HepG2 (cell line): ENCODE results near the gene PLCB1. TPM values are rescaled to one million over a fixed set of nuclear protein-coding genes. Genes with fewer than 3 reads are reported as not detected.

Source experiments
- ATAC-seq: fragments of 200-7000 bp; cut with Tn5 transposase; 3 replicates; pipeline ENCODE4 v1.9.1; 2020; ENCODE audit warnings: mild to moderate bottlenecking, moderate library complexity
- BruUV-seq: library from RNA; stranded (reverse); fragments of 400-500 nt; replicated peaks from 2 replicates; lab custom pipeline; 2021; lab: Mats Ljungman, UMichigan
- CTCF ChIA-PET: fragments of 300-600 bp; formaldehyde crosslinking; extraction: SDS; loops from one replicate; lab custom pipeline; 2021; ENCODE audit warnings: low total read pairs, inconsistent platforms, low intra/inter-chr PET ratio; lab: Yijun Ruan, JAX
- POLR2A ChIA-PET: fragments of 350-600 bp; sonication (Branson Sonifier 250); formaldehyde crosslinking; loops from one replicate; lab custom pipeline; 2020; ENCODE audit warnings: antibody characterized with exemption, inconsistent platforms; lab: Yijun Ruan, JAX
- DNase-seq: peaks from one replicate; pipeline ENCODE4 v3.0.0-alpha.2; 2015; ENCODE audit warnings: low spot score
- FAIRE-seq: peaks from 3 replicates; lab custom pipeline; 2011; peaks lifted over from hg19 to GRCh38; lab: Jason Lieb, UNC
- H2AFZ ChIP-seq: one replicate; pipeline ENCODE4 v1.6.1; 2011; ENCODE audit warnings: low read length, inconsistent platforms
- H3K27ac ChIP-seq: fragments of 300-600 bp; 3 replicates; pipeline ENCODE4 v1.8.0; 2011; ENCODE audit warnings: mixed run types, mild to moderate bottlenecking, mixed read lengths, low read length, inconsistent platforms; ENCODE audit not compliant: insufficient read depth; ENCODE audit errors: extremely low read length
- H3K27me3 ChIP-seq, 2 experiments: fragments of 200-600 bp in 1 of 2; 2 replicates in 1 of 2; 3 replicates in 1 of 2; pipeline versions ENCODE4 v1.6.0 to v1.8.0; 2011; ENCODE audit warnings: low read length in 2 of 2, mild to moderate bottlenecking in 2 of 2, moderate library complexity in 2 of 2, inconsistent platforms in 1 of 2; ENCODE audit not compliant: insufficient read depth in 2 of 2, control insufficient read depth in 1 of 2
- H3K36me3 ChIP-seq, 2 experiments: fragments of 200-600 bp in 1 of 2; replicated peaks in 1 of 2; 2 replicates in 1 of 2; 3 replicates in 1 of 2; pipeline versions ENCODE4 v1.5.1 to v1.8.0; 2011; ENCODE audit warnings: low read length in 2 of 2, inconsistent platforms in 1 of 2; ENCODE audit not compliant: insufficient read depth in 2 of 2, control insufficient read depth in 1 of 2
- H3K4me1 ChIP-seq: 2 replicates; pipeline ENCODE4 v1.5.1; 2012; ENCODE audit warnings: low read length, inconsistent platforms; ENCODE audit not compliant: insufficient read depth
- H3K4me2 ChIP-seq: 2 replicates; pipeline ENCODE4 v1.6.0; 2011; ENCODE audit warnings: low read depth, low read length, inconsistent platforms
- H3K4me3 ChIP-seq, 3 experiments: fragments of 200-600 bp in 1 of 3; sonication (generic), shearing (Covaris generic) in 1 of 3; replicated peaks in 1 of 3; 2 replicates each; pipeline ENCODE4 v1.5.1; 2011 to 2016; ENCODE audit warnings: low read length in 3 of 3, inconsistent platforms in 2 of 3, low read depth in 2 of 3, mild to moderate bottlenecking in 2 of 3, control low read depth in 1 of 3, mixed read lengths in 1 of 3; ENCODE audit not compliant: insufficient read depth in 1 of 3
- H3K79me2 ChIP-seq: one replicate; pipeline ENCODE4 v1.6.1; 2011; ENCODE audit warnings: low read length, inconsistent platforms; ENCODE audit not compliant: insufficient read depth
- H3K9ac ChIP-seq: 2 replicates; pipeline ENCODE4 v1.6.0; 2011; ENCODE audit warnings: mild to moderate bottlenecking, low read depth, low read length, inconsistent platforms; ENCODE audit not compliant: insufficient read depth
- H3K9me3 ChIP-seq: 2 replicates; pipeline ENCODE4 v1.5.1; 2012; ENCODE audit warnings: mild to moderate bottlenecking, low read length
- H4K20me1 ChIP-seq: 2 replicates; pipeline ENCODE4 v1.6.0; 2011; ENCODE audit warnings: inconsistent platforms, mild to moderate bottlenecking, low read length, moderate library complexity; ENCODE audit not compliant: insufficient read depth
- GABPB1 ChIP-seq: IDR thresholded peaks from 2 replicates; pipeline ENCODE4 v1.6.1; 2016; ENCODE audit warnings: mild to moderate bottlenecking, missing genetic modification reagents, moderate library complexity, missing compliant biosample characterization
- HOXA7 ChIP-seq: sonication (generic); formaldehyde crosslinking; IDR thresholded peaks from 2 replicates; pipeline ENCODE4 v1.8.1; 2022; ENCODE audit warnings: mild to moderate bottlenecking, missing genetic modification reagents, moderate library complexity
- ISX ChIP-seq: sonication (generic); formaldehyde crosslinking; conservative IDR thresholded peaks from 2 replicates; pipeline ENCODE4 v1.5.0; 2020; ENCODE audit warnings: missing genetic modification reagents
- JDP2 ChIP-seq: sonication (generic); formaldehyde crosslinking; IDR thresholded peaks from 2 replicates; pipeline ENCODE4 v1.8.1; 2022; ENCODE audit warnings: missing genetic modification reagents, borderline replicate concordance
- MYC ChIP-seq: sonication (generic); formaldehyde crosslinking; IDR thresholded peaks from 2 replicates; pipeline ENCODE4 v1.9.0; 2021; ENCODE audit warnings: missing genetic modification reagents, borderline replicate concordance
- SKIL ChIP-seq: sonication (generic); formaldehyde crosslinking; IDR thresholded peaks from 2 replicates; pipeline ENCODE4 v1.8.0; 2022; ENCODE audit warnings: missing genetic modification reagents, mild to moderate bottlenecking, moderate library complexity, borderline replicate concordance
- SYNCRIP ChIP-seq: fragments of 200-400 bp; formaldehyde crosslinking; IDR thresholded peaks from 2 replicates; pipeline ENCODE4 v1.6.1; 2018; ENCODE audit warnings: mild to moderate bottlenecking, low read depth, low read length; ENCODE audit not compliant: insufficient read depth
- TEAD3 ChIP-seq: optimal IDR thresholded peaks from 2 replicates; pipeline ENCODE3; 2016; ENCODE audit warnings: borderline replicate concordance
- ZFAT ChIP-seq: sonication (generic); formaldehyde crosslinking; conservative IDR thresholded peaks from 2 replicates; pipeline ENCODE4 v1.8.1; 2023; ENCODE audit warnings: missing genetic modification reagents, inconsistent platforms
- ZNF160 ChIP-seq: sonication (generic); formaldehyde crosslinking; IDR thresholded peaks from 2 replicates; pipeline ENCODE4 v1.8.0; 2022; ENCODE audit warnings: mild to moderate bottlenecking, inconsistent platforms, missing genetic modification reagents
- ZNF432 ChIP-seq: sonication (generic); formaldehyde crosslinking; IDR thresholded peaks from 2 replicates; pipeline ENCODE4 v1.5.0; 2020; ENCODE audit warnings: missing genetic modification reagents, mild to moderate bottlenecking, borderline replicate concordance
- ZNF7 ChIP-seq: IDR thresholded peaks from 2 replicates; pipeline ENCODE4 v1.6.1; 2016; ENCODE audit warnings: missing biosample characterization, missing genetic modification reagents
- WGBS: methylation state at CpG from one replicate; pipeline ENCODE4 v1.1.6; 2017; ENCODE audit warnings: low lambda C conversion rate; 5-methylcytosine and 5-hydroxymethylcytosine counted together
- in situ Hi-C: cut with HindIII; loops from 2 replicates; pipeline ENCODE4 v1.10.0; 2017; ENCODE audit warnings: low pct_unique_long_range_greater_than_20kb; ENCODE audit not compliant: extremely low pct_ligation_motif_present
- intact Hi-C: fragments of 100-400 bp; cut with micrococcal nuclease; formaldehyde crosslinking; loops from one replicate; pipeline ENCODE4 v1.10.0; 2022; ENCODE audit not compliant: unreplicated experiment
- polyA plus RNA-seq, 8 experiments: library from polyadenylated mRNA; depleted of rRNA in 3 of 8; stranded (reverse) in 7 of 8; unstranded in 1 of 8; fragments of >200 nt; fragmentation: Illumina TruSeq in 4 of 8; extraction: Trizol in 4 of 8; gene quantifications; 2 replicates each; pipeline versions ENCODE4 v1.2.1 to v1.2.3, GENCODE V29; 2011 to 2016; ENCODE audit warnings: low read depth in 4 of 8, missing spikeins in 1 of 8, mixed read lengths in 1 of 8; ENCODE audit not compliant: insufficient read depth in 1 of 8
- total RNA-seq, 5 experiments: library from RNA; depleted of rRNA; stranded (reverse); fragments of >200 nt; fragmentation: Illumina TruSeq; extraction: Trizol; gene quantifications; 2 replicates each; pipeline ENCODE4 v1.2.3, GENCODE V29; 2016; ENCODE audit warnings: low read depth in 1 of 5
- TF ChIP-seq, protein P1 (sequence below): sonication (generic); formaldehyde crosslinking; IDR thresholded peaks from 2 replicates; pipeline ENCODE4; 2020; ENCODE audit warnings: missing genetic modification reagents, mild to moderate bottlenecking, borderline replicate concordance
- TF ChIP-seq, protein P2 (sequence below), 2 experiments: sonication (generic) in 1 of 2; formaldehyde crosslinking in 1 of 2; IDR thresholded peaks; 2 replicates each; pipeline versions ENCODE4 v1.4.0 to v1.6.1; 2018 to 2020; ENCODE audit warnings: missing genetic modification reagents in 2 of 2, borderline replicate concordance in 1 of 2, low read depth in 1 of 2, mild to moderate bottlenecking in 1 of 2, missing biosample characterization in 1 of 2

PLCB1 gene
- total and polyA plus RNA-seq, 2 of the 13 experiments (the other 11 are each of a cell fraction or from before 2014, with no cell fraction given): 42.4 to 55.9 TPM

- CTCF ChIA-PET: no interaction called here
Observed at GRCh38 chr20:8428988-8429387, 296.9 kb downstream of the PLCB1 start.

More at GRCh38 chr20:8428988-8429387, 296.9 kb downstream of the PLCB1 start:
- no peaks in the 10 kb centered on the region; a peak in 1 of 5 replicates for H3K36me3 ChIP-seq
- H3K4me3 ChIP-seq: no peak overlapping the region
- H3K27ac ChIP-seq: no peak overlapping the region
- H3K4me2 ChIP-seq: no peak overlapping the region
- FAIRE-seq: no peak
- no peaks in the 10 kb centered on the region for H3K27me3 ChIP-seq
- no peaks in the 10 kb centered on the region for H3K9me3 ChIP-seq
- H3K9ac ChIP-seq: no peak overlapping the region
- no peaks in the 10 kb centered on the region for H4K20me1 ChIP-seq
- BruUV-seq: no TSS peak
- intact Hi-C loops: no loop called here
- 97% methylated on average over 3 of the region's 3 CpGs for WGBS
- H3K79me2 ChIP-seq: no peaks in the 10 kb centered on the region
- no peak overlapping the region for H2AFZ ChIP-seq
- TF ChIP-seq ISX (CRISPR knock-in tag): no peak
- TF ChIP-seq SYNCRIP: no peak
- TF ChIP-seq, protein P1, sequence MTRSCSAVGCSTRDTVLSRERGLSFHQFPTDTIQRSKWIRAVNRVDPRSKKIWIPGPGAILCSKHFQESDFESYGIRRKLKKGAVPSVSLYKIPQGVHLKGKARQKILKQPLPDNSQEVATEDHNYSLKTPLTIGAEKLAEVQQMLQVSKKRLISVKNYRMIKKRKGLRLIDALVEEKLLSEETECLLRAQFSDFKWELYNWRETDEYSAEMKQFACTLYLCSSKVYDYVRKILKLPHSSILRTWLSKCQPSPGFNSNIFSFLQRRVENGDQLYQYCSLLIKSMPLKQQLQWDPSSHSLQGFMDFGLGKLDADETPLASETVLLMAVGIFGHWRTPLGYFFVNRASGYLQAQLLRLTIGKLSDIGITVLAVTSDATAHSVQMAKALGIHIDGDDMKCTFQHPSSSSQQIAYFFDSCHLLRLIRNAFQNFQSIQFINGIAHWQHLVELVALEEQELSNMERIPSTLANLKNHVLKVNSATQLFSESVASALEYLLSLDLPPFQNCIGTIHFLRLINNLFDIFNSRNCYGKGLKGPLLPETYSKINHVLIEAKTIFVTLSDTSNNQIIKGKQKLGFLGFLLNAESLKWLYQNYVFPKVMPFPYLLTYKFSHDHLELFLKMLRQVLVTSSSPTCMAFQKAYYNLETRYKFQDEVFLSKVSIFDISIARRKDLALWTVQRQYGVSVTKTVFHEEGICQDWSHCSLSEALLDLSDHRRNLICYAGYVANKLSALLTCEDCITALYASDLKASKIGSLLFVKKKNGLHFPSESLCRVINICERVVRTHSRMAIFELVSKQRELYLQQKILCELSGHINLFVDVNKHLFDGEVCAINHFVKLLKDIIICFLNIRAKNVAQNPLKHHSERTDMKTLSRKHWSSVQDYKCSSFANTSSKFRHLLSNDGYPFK (CRISPR knock-in tag): no peak
- TF ChIP-seq HOXA7 (CRISPR knock-in tag): no peak
- no peak for TF ChIP-seq SKIL
- TF ChIP-seq GABPB1 (CRISPR knock-in tag): no peak
- TF ChIP-seq JDP2: no peak
- TF ChIP-seq ZNF7 (CRISPR knock-in tag): no peak
- no peak for TF ChIP-seq TEAD3
- TF ChIP-seq, protein P2, sequence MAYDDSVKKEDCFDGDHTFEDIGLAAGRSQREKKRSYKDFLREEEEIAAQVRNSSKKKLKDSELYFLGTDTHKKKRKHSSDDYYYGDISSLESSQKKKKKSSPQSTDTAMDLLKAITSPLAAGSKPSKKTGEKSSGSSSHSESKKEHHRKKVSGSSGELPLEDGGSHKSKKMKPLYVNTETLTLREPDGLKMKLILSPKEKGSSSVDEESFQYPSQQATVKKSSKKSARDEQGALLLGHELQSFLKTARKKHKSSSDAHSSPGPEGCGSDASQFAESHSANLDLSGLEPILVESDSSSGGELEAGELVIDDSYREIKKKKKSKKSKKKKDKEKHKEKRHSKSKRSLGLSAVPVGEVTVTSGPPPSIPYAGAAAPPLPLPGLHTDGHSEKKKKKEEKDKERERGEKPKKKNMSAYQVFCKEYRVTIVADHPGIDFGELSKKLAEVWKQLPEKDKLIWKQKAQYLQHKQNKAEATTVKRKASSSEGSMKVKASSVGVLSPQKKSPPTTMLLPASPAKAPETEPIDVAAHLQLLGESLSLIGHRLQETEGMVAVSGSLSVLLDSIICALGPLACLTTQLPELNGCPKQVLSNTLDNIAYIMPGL (CRISPR knock-in tag; IDR thresholded peaks at IDR 0.05; ENCODE audit: borderline replicate concordance in 1 of 2, low read depth in 1 of 2): no peak
- no peak for TF ChIP-seq ZFAT (CRISPR knock-in tag)
- TF ChIP-seq MYC (CRISPR knock-in tag): no peak
- no peak for TF ChIP-seq ZNF432 (CRISPR knock-in tag)
- no peak for TF ChIP-seq ZNF160 (CRISPR knock-in tag)
- TF ChIP-seq, all 625 proteins: peak for 0
- ATAC-seq: no peak
- no peaks in the 10 kb centered on the region for H3K4me1 ChIP-seq
- DNase-seq: no peak
- POLR2A ChIA-PET: no interaction called here
- in situ Hi-C loops: no loop called here
